M059J (cell line): ENCODE data around the gene RELB. TPM values are rescaled to one million over a fixed set of nuclear protein-coding genes. Genes with fewer than 3 reads are reported as not detected.

Experiments used
- DNase-seq: peaks from one replicate; pipeline ENCODE4 v3.0.0-alpha.2; 2012; ENCODE audit warnings: low read depth
- total RNA-seq: library from RNA; depleted of rRNA; stranded (reverse); fragments of >200 nt; shearing (Covaris generic); gene quantifications from 2 replicates; pipeline ENCODE4 v1.2.3, GENCODE V29; 2014

The RELB gene
- total RNA-seq, 1 experiment from 2014 or later = 4.9 TPM

DNA sequence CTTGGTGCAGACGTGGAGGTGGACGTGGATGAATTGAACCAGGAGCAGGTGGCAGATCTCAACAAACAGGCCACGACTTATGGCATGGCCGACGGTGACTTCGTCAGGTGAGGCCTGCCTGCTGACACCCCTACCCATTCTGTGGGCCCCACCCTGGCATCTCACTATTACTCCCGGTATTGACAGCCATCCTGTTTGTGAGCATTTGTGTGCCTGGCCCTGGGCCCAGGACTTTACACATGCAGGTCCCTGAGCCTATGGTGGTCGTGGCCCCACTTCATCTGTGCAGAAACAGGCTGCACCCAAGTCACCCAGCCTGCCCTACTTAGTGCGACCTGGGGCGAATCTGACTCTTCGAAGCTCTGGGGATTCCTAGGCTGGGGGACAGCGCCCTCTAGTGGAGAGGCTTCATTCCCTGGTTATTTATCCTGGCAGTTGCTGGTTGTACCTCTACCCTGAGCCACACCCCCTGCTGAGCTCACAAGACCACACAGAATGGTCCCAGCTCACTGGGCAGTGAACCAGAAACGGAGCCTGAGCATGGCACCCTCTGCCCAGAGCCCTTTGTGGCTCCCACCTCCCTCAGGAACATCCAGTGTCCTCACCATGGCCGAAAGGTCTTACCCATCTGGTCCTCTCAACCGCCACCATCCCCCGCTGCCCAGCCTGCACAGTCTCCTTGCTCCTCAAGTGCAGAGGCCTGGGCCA lies 58.1 kb downstream of the RELB start:
- DNase-seq = peak; percentile 66

DNA sequence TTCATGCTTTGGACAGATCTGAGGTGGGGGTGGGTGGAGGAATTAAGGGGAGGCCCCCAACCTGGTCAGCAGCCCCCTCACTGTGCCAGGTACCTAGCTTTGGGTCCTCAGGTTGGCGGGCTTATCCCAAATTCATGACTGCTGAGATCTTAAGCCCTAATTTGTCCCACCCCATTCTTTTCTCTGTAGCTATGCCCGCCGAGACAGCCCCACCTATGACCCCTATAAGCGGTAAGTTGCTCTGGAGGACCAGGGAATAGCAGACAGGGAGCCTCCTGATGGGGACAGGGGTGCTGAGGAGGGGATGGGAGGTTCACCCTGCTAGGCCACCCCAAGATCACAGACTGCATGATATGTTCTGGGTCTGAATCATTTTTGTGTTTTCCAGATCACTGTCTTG lies 60.7 kb downstream of the RELB start:
- no peak for DNase-seq

DNA sequence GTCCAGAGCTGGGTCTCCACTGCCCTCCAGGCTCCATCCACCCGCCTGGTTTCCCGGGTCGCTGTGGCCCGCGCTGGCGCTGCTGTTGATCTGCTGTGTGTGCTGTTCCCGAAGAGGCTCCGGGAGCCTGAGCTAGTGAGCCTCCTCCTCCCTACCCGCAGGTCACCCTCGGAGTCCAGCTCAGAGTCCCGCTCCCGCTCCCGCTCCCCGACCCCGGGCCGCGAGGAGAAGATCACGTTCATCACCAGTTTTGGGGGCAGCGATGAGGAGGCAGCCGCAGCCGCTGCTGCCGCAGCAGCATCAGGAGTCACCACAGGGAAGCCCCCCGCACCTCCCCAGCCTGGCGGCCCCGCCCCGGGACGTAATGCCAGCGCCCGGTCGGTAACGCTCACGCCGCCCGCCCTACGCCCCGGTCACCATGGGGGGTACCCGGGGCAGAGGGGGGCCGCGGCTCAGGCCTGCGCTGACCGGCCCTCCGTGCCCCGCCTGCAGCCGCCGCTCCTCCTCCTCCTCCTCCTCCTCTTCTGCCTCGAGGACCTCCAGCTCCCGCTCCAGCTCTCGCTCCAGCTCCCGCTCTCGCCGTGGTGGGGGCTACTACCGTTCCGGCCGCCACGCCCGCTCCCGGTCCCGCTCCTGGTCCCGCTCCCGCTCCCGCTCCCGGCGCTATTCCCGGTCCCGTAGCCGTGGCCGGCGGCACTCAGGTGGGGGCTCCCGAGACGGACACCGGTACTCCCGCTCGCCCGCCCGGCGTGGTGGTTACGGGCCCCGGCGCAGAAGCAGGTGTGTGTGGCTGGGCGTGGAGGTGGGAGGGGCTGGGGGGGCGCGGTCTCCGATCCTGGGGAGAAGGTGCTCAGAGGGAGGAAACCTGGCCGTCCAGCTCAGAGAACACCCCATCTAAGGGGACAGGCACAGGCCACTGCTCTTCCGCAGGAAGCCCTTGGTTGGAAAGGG lies 62.9 kb downstream of the RELB start:
- DNase-seq = no peak

DNA sequence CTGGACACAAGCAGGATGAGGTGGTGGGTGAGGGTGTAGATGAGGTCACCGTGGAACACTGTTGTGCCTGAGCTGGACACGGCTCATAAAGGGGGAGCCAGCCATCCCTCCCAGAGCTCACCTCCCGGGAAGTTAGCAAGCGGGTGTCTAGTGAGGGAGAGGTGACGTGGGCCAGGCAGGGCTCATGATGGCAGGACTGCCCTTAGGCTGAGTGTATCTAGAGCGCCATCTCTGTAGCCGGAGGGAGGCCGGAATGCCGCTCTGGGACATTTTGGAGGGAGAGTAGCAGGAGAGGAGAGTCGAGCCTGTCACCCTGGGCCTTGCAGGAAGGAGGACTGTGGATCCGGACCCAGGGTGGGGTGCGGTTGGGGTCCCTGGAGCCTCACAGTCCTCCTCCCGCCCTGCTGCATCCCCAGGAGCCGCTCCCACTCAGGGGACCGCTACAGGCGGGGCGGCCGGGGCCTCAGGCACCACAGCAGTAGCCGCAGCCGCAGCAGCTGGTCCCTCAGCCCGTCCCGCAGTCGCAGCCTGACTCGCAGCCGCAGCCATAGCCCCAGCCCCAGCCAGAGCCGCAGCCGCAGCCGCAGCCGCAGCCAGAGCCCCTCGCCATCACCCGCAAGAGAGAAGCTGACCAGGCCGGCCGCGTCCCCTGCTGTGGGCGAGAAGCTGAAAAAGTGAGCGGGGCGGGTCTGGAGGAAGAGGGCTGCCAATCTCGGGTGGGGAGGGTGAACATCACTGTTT lies 65.8 kb downstream of the RELB start:
- DNase-seq = no peak

DNA sequence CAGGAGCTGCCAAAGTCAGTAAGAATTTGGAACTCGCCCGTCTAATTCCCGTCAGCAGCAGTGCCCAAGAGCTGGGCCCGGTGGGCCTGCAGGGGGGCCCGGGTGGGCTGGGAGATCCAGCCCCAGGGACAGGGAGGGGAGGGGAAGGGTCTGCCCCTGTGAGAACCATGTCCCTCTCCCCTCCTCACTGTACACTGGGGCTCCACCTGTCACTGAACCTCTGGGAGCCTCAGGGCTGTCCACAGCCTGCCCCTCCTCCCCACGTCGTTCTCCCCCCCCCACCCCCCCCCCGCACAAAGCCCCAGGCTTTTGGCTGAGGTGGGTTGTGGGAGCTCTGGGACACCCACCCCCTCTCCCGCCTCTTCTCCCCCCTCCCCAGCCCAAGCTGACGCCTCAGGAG lies 66.8 kb downstream of the RELB start:
- no peak for DNase-seq

DNA sequence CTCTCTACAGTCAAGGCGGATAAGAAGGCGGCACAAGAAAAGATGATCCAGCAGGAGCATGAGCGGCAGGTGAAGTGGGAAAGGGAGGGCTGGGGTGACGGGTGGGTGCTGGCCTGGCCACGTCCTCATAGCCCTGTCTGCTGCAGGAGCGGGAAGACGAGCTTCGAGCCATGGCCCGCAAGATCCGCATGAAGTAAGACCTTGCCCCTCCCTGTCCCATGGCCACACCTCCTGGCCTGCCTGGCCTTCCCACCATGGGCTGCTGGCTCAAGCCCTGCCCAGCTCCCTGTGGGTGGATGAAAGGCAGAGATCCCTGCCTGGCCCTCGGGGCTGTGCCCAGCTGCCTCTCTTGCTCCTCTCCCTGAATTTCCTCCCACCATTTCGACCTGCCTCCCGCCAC lies 67.8 kb downstream of the RELB start:
- DNase-seq = peak; percentile 31

DNA sequence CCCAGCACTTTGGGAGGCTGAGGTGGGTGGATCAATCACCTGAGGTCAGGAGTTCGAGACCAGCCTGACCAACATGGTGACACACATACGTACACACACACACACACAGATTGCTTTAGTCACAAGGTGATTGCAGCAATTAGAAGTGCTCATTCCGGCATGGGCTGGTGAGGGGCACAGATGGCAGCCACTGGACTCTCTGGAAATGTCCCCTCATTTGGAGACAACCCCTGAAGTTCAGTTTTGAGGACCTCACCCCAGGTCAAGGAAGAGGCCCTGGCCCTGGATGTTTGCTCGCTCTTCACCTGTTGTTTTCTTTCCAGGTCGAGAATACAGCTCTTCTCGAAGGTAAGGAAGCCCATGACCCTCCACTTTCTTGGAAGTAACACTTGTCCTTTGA lies 69.0 kb downstream of the RELB start:
- DNase-seq = no peak

DNA sequence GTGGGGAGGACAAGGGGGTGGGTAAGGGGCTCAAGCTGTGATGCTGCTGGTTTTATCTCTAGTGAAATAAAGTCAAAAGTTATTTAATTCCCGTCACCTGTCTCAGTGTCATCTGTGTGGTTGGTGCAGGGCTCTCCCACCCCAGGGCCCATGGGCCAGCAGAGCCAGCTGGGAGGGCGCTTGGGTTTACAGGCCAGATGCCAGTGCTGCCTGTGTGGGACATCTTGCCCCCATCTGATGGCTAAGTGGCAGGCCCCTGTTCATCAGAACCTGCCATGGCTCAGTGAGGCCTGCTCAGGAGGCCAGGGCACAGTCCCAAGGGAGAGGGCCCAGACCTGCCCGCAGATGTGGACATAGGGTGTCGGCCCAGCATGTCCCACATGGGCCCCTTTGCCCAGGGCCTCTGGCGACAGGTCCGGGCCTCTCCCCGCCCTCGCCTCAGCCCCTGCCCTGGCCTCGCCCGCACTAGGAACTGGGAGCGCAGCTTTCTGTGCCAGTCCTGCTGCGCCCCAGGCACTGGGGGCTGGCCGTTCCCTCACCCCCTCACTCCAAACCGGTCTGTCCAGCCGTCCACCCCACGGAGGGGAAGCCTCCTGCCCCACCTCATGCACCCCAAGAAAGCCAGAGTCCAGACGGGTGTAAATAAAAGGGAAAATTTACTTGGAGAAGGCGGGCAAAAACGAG lies 69.7 kb downstream of the RELB start:
- DNase-seq = no peak

DNA sequence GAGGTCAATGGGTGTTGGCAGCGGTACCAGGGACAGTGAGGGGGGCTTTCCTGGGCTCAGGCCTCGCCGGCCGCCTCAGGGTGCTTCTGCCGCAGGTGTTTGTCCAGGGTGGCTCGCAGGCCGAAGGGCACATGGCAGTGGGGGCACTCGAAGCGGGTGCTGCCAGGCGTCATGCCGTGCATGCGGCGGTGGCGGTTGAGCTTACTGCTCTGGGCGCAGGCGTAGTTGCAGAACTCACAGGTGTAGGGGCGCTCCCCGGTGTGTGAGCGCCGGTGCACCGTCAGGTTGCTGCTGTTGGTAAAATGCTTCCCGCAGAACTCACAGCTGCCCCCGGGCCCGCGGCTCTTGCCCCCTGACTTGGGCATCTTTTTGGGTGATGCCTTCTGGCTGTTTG lies 70.3 kb downstream of the RELB start:
- DNase-seq = no peak

DNA sequence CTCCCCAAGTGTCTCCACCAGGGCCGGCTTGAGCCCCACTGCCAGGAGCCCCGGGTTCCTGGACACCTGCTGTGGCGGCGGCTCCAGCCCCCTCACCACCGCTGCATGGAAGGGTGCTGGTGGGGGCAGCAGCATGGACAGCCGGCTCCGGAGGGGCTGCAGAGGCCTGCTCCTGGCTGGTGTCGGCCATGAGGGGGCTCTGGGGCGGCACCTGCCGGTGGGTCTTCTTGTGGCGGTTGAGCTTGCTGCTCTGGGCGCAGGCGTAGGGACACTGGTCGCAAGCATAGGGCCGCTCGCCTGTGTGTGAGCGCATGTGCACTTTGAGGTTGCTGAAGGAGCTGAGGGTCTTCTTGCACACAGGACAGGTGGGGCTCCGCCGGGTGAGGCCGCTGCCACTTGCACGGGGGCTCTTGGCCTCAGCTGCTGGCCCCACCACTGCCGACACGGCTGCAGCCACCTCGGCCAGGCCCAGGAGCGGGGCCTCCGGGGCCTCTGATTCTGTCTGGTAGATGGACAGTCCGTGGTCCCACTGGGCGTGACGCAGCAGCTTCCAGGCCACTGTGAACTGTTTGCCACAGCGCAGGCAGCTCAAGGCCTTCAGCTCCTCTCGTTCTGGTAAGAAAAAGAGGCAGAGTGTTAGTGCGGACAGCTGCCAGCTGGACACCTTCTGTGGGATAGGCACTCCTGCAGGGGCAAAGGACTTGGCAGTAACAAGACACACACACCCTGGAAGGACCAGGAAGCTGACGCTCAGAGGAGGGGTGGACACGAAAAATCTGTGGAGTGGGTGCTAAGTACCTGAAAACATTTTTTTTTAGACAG lies 70.9 kb downstream of the RELB start:
- DNase-seq = no peak

DNA sequence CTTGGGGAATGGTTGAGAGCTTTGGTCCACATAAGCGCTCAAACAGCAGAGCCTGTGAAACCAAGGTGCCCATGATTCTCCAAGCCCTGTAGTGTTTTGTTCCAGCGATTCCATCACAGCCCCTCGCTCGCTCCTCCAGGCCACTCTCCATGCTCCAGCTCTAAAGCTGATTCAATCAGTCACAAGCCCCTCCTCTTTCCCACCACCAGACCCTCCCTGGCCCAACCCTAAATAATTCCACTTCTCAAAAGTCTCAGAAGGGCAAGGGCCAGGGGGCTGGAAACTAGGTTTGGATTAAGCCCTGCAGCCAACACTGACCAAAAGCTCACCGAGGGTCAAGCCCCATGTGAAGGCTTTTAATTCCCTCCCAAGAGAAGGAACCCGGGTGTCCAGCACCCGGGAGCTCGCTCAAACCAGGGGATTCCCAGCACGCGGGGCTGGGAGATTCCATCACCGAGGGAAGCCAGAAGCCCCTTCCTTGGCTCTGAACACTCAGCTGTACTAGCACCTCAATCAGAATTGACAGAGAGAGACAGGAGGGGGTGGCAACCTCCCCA lies 73.6 kb downstream of the RELB start:
- no peak for DNase-seq

DNA sequence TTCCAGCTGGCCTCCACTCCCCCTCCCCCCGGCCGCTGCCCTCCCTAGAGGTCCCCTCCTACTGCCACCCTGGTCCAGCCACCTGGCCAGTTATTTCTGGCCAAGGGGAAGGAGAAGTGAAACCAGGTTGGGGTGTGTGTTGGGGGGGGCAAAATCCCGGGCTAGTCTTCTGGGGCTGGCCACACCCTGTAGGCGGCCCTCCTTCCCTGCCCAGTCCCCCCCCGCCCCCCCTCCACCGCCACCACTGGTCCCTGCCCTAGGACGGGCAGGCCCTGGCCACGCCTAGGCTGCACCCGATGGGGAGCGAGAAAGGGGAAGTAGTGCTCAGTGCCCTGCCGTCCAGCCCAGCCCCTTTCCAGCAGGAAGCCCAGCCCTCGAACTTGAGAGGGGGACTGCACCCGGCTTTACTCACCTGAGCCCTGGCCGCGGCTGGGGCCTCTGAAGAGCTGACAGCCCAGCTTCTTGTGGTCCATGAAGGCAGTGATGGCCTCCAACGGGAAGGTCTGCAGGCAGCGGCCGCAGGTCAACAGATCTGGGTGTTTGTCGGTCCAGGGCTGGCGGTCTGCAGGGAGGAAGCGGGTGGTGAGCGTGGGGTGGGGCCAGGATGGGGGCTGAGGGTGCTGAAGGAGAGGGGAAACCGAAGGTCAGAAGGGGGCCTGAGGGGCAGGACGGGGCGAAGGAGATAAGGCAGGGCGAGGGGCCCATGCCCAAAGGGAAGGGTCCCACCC lies 74.2 kb downstream of the RELB start:
- no peak for DNase-seq

DNA sequence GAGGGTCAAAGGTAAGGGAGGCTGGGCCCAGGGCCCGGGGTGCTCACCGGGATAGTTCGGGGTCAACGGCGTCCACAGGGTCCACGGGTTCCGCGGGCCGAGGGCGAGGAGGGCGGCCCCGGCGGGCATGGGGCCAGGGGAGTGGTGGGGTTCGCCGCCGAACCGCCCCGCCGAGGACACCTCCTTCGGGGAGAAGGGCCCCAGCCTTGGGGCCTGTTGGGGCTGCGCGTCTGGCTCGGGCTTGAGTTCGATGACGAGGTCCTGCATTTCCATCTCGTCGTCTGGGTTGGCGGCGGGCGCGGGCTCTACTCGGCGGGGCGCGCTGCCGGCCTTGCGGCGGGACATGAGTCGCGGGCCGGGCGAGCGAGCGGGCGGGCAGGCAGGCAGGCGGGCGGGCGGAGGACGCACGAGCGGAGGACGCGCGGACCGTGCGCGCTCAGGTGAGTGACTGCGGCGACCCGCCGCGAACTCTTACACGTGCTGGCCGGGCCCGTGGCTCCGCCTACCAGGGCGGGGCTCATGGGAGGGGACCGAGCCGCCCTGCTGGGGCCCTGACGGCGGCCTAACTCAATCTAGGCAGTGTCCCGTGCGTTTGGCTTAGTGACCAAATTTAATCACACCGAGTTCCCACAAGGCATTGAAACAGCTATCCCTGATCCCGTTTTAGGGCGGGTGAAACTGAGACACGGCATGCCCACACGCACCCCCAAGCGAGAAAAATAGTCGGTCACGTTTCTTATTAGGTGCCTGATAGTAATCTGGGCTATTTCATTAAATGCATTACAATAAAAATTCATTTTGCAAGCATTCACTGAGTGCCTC lies 75.0 kb downstream of the RELB start, which contains the start of gene ZNF296:
TSS of gene ZNF296 (minus strand) at position 450 of the 822 bp plus-strand sequence. CDS start at position 345, 105 bp downstream.
- DNase-seq = peak; percentile 48

DNA sequence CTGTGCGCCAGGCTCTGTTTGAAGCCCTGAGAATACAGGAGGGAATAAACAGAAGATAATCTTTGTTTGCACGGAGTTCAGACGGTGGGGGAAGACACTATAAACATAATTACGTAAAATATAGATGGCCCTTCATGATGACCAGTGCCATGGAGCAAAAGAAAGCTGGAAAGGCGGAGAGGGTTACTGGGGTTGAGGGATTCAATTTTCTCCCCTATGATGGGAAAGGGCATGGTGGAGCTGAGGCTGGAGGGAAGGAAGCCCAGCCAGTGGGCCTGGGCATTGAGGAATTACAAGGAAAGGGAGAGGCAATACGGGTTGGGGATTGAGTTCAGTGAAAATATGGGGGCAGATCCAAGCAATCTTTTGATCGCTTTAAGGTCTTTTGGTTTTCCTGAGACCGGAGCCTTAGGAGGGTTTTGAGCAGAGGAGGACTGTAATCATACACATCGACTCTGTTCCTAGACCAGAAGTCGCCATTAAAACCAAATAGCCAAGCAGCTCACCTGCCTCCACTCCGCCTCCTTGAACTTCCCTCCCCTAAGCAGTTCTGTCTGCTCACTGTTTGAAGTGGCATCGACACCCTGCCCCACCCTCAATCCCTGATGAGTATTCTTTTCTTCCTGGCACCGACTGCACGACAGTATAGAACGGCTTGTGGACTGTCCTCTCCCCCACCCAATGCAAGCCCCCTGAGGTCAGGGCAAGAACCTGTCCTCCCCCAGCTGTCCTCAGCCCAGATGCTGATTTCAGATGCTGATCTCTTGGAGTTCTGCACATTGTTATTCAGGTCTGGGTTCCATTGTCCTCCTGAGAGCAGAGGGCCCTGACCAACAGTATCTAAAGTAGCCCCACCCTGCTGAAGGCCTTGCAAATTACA lies 75.8 kb downstream of the RELB start:
- DNase-seq = no peak

DNA sequence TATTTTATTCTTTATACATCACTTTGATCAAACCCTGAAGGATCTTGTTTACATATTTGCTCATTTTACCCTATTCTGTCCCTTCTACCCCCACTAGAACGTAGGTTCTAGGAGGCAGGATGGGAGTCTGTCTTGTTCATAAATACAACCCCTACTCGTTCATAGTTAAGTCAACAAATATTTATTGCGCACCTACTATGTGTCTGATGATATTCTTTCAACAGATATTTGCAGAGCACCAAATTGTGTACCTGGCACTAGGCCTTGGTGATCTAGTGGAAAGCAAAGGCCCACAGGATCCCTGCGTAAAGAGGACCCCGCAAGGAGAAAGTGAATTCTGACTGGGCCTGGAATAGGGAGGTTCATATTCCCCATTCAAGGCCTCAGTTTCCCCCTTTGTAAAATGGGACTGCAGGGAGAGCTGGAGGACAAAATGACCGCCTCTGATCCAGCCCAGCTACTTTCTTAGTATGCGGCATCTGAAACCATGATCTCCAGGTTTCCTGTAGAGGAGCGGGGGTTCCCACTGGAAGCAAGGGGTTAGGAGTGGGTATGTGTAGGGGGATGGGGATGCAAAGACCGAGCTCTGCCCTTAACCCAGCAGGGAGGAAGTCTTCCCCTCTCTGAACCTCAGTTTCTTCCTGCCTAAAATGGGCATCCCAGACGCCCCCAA lies 77.3 kb downstream of the RELB start:
- no peak for DNase-seq

DNA sequence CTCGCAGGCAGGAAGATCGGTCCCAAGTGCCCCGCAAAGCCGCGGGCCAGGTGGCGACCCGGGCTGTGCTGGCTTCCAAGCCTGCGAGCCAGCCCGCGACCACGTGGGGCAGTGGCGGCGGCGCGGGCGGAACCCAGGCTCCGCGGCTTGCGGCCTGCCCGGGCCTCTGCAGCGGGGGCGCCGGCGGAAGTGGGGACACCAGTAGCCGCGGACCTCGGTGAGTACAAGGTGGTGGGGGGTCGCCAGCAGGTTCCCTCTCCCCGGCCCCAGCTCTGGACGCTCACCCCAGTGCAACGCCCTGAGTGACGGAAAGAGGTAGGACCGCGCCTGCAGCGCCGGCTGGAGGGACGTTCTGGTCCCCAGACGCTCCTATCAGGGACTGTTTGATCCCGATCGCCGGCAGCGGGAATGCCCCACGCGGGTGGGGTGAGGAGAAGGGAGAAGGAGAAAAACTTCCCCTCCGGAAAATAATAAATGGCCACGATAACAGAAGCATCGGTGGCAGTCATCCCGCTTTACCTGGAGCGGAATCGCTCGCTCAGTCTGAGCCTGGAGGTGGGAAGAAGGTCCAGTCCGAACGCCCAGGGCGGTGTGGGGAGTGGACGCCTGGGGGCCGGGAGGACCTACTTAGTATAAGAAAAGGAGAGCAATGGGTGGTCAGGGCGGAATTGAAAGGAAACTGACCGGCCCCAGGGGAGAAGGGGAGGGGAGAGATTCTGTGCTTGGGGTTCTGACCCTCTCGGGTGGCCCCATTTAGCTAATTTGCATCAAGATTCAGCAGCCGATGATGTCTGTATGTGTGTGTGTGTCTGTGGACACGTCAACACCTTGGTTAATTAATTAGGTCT lies 78.0 kb downstream of the RELB start, which contains the start of gene GEMIN7:
TSS of gene GEMIN7 (plus strand) at position 198 of the 848 bp plus-strand sequence. CDS start 10,855 bp downstream, outside the sequence.
- peak; percentile 68 for DNase-seq
